ENCODE measurements around the gene GOLGA7B.

The GOLGA7B gene

DNA sequence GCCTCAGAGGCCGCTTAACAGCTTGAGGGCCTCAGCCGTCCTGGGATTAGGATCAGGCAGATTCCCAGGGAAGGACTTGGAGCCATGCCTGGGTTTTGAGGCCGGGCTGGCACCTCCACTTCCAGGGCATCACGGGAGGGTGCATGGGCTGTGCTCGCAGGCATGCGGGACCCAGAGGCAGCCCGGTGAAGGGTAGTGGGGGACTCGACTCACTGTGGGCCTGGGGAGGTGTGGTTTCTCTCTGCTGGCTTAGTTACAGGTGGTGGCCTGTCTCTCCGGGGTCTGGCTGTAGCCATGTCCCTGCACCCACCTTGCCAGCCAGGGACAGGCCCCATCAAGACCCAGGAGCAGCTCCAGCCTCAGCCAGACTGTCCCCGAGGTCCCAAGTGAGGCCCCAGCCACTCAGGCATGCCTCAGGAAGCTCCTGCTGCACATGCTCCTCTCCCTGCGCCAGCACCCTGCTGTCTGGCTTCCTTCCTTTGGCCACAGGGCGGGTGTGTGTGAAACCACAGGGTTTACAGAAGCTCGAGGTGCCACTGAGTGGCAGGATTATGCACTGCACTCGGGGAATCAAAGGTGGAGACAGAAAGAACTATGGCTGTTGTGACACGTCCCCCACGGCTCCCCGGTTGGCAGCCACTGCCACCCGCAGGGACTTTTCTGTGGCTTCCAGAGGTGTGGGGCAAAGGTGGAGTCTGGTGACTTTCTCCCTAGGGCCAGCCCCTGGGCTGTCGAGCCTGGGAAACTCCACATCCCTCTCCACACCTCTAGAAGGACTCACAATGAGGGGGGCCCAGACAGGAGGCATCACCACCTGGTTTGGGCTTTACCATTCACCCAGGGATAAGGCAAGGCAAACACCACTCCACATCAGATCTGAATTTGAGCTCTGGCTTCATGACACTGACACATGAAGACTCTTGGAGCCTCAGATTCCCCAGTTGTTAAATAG is 19.7 kb downstream of the GOLGA7B start:
- peak; percentile 53 for DNase-seq

DNA sequence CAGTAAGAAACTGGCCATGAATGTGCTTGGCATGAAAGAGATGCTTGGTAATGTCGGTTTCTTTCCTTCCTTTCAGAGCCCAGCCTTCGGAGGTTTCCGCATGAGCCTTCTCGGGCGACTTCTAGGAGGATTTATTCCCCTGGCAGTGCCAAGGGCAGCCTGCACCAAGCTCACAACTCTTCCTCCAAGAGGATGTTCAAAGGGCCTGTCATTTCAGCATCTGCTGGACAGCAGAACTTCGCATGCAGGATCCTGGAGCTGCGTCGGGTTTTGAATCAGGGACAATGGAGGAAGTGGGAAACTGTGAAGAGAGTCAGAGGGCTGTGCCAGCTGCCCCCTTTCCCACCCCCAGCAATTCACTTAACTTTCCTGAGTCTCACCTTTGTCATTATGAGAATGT is 21.3 kb downstream of the GOLGA7B start:
- DNase-seq, result no peak

DNA sequence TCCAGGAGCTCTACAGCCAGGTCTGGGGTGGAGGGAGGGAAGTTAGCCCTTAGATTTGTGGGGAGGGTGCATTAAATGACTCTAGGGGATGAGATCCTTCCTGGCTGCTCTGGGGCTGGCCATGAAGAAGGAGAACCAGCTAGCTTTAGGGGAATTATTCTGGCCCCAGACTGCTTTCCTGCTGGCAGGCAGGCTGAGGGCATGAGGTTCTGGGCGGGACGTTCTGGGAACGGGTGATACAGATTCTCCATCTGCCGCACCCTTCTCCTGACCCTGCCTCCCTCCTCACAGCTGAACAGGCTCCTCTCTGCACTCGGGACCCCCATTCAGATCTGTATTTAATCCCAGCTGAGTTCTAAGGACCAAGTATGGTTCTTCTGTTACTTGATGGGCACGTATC is 23.9 kb downstream of the GOLGA7B start:
- no peak for DNase-seq

DNA sequence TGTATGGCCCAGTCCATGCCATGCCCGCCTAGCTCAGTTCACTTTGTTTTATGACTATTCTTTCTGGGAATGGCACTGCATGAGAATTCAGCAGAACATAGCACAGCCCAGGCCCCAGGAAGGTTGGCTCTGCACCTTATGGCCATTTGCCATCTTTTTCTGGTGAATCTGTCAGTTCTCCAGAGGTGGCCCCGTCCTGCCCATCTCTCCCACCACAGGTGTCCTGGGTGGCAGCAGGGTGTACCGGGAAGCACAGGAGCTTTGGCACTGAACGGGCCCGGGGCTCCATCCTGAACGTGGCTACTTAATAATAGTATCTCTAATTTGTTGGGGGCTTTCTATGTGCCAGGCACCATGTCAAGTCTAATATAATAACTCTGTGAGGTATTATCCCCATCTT is 24.7 kb downstream of the GOLGA7B start:
- DNase-seq, result no peak

DNA sequence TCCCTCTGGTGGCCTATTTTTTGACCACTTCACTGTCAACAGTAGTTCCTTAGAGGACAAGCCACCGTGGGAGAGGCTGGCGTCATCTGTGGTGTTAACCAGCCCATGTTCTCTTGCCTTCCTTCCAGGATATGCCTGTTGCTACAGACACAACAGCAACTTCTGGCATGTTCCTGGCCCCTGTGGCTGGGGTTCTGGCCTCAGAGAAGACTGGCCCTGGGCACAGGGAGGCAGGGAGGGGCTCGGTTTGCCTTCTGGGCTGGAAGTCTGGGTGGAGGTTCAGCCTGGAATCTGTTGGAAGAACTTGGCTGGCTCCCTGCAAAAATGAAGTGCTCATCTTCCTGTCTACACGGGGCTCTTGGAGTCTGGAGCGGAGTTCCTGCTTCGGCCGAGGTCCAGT is 25.7 kb downstream of the GOLGA7B start:
- no peak for DNase-seq

DNA sequence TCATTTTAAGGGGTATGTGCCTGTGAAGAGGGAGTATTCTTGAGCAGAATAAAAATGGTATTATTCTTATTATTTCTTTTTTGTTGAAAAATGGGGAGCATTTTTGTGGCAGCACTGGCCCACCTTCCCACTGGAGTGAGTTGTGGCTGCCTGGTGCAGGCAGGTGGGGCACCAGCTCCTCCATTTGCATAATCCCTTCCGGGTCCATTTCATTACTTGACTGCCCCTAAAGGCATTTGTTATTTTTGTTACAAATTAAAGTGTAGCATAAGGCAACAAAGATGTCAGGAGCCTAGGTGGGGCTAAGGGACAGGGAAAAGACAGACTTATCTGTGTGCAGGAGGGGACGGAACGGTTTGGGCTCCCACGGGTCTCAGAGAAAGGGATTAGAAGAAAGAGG is 26.8 kb downstream of the GOLGA7B start:
- no peak for DNase-seq

DNA sequence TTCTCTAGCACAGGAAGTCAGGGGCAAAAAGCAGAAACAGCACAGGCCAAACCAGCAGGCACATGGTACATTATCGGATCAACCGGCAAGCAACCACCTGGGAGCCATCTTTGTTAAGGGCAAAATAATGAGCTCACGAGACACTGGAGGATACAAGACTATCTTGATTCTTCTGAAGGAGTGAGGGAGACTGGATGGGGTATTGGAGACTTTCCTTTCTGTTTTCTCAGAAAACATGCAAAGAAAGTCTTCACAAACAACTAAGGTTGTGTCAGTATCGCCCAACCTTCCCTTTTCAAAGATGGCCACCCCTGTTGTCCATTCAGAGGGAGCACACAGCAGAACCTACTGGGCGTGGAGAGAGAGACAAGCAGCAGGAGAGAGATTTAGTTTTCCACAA is 29.6 kb downstream of the GOLGA7B start:
- DNase-seq, result no peak

DNA sequence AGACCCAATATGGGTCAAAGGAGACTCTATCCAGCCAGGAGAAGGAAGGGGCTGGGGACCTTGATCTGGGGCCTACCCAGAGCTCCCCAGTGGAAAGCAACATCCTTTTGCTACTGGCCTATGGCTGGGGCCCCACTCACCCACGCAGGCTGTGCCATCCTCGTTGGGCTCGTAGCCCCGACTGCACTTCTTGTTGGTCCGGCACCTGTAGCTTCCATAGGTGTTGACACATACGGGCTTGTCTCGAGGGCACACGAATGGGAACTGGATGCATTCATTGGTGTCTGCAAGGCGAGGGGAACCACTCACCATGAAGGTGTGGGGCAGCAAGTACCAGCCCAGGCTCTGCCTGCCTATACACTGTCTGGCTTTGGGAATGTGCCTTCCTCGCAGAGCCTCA is 30.5 kb downstream of the GOLGA7B start:
- DNase-seq, result no peak

DNA sequence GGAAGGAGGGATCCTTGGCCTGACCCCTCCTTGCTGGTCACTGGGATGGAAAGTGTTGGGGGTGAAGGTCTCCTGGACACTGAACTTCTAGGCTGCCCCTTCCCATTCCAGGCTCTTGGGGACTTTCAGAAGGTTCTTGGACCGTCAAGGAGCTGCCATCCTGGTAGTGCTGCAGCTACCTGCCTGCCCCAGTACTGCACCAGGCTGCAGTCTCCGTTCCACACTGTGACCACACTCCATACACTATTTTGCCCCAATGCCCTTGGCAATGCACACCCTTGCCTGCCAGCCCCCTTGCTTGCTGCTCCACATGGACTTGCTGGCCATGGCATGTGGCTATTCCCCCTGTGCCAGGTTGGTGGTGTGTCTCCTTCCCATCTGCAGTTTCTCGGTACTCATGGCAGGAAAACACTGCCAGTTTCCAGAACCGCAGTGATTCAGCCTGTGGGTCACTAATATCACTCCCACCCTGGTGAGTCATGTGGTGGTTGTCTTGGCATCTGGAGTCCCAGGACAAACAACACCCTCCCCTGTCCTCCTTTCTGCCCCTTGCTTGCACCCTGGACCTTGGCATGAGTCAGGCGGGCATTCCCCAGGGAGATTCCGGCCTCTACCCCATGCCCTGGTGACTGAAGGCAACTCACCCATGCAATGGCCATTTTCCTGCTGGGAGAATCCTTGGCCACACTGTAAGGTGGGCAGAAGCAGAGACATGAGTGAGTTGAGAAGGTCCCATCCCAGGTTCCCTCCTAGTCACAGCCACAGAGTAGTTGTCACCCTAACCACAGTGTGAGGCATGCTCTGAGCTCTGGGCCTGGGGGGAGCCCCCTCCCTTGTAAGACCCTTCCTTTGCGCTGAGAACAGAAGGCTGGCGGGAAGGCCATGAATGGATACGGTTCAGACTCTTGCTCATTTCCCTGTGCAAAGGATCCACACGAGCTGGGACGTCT is 32.8 kb downstream of the GOLGA7B start:
- no peak for DNase-seq

DNA sequence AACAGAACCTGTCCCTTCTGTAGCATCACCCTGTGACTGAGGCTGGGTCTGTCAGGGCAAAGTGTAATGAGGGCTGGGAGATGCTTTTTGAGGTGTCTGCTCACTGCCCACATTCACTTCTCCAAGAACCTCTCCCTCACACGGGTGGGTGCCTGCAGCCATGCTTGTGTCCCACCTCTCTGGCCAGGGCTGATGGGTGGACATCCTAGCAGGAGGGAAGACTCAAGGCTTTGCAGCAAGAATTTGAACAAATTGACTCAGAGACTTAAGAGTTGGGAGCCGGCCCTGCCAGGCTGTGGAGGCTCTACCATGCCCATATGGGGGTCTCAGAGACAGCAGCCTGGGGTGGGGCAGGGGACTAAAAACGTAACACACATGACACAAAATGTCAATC is 33.4 kb downstream of the GOLGA7B start:
- no peak for DNase-seq

DNA sequence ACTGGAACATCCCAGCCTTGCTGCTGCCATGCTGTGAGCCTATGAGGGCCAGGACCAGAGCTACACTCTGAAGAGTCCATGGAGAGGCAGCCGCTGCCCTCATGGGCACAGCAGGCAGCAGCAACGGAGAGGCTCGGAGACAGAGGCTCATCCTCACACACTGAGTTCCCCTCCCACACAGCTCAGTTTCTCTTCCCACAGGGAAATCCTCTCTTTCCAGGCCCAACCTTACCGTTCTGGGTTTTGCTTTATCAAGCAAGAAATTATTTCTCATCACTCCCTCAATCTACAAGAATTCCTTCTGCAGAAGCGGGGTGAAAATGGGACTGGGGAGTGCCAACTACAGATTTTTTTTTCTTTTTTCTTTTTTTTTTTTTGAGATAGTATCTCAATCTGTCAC is 36.6 kb downstream of the GOLGA7B start:
- no peak for DNase-seq

DNA sequence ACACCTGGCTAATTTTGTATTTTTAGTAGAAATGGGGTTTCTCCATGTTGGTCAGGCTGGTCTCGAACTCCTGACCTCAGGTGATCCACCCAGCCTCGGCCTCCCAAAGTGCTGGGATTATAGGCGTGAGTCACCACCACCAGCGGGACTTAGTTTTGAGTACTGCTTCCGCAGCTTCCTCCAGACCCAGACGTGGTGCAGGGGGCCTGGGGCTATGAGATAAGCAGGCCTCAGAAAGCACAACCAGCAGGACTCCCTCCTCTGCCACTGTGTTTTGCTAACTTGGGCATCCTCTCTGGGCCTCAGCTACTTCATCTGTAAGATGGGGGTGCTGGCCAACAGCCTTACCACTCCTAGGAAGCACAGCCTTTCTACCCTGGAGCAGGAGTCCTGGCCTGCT is 37.8 kb downstream of the GOLGA7B start:
- DNase-seq, result no peak

DNA sequence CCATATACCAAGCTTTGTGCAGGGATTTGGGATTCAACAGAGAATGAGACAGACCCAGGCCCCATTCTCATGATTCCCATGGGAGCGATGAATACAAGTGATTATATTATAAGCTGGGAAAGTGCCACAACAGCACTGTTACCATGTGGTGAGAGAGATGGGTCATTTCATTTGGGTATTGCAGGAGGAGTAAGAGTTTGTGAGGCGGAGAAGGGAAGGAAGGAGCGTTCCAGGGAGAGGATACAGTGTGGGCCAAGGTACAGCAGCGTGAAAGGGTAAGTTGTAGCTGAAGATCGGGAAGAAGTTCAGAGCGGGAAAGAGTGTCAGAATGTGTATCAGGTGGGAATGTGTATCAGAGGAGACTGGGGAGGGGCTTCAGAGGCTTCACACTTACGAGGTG is 38.5 kb downstream of the GOLGA7B start:
- no peak for DNase-seq

DNA sequence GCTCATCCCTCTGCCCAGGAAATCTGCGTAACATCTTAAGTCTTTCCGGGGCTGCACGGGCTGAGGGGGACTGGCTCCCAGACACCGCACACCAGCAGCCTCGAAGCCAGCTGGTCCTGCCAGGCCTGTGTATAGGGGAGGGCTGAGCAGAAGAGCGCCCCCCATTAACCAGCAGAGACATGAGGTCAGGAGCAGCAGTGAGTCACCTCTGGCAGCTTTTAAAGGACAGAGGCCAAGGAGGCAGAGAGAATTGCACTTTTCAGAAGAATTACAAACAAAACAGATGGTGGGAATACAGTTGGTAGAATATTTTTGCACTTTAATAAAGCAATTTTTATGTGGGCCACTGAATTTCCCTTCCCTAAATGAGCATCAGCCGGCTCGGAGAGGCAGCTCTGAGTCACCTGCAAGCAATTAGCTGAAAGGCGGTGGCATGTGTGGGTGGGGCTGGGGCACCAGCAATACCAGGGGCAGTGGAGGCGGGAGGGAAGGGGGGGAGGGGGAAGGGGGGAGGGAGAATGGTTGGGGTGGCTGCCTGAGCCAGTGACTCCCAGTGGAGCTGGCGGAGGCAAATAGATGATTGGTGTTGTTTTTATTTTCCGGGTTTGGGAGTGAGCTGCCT is 39.1 kb downstream of the GOLGA7B start:
- peak; percentile 50 for DNase-seq

DNA sequence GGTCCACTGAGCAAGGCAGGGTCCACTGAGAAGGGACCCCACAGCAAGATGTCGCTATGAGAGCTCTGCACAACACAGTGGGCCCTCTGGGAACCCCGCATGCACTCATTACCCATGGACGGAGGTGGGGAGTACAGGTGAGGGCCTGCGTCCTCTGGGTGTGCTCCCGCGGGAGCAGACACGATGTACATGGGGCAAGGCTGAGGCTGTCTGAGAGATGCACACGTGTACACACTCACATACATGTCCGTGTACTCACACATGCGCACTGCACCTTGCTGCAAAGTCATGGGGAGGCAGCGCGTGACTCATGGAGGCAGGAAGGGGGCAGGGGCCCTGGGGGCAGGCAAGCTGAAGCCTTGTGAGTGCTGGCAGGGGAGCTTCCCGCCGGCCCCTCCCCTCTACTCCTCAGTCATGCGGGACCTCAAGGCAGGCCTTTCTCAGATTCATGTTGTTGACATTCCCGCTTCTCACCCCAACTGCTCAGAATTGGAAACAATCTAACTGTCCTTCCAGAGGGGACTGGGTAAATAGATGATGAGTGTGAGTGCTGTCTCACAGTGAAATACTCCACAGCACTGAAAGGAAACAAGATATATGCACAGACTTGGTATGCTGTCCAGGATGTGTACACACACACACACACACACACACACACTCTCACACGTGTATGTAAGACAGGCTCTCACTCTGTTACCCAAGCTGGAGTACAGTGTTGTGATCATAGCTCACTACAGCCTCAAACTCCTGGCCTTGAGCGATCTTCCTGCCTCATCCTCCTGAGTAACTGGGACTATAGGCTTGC is 40.0 kb downstream of the GOLGA7B start:
- DNase-seq, result no peak

DNA sequence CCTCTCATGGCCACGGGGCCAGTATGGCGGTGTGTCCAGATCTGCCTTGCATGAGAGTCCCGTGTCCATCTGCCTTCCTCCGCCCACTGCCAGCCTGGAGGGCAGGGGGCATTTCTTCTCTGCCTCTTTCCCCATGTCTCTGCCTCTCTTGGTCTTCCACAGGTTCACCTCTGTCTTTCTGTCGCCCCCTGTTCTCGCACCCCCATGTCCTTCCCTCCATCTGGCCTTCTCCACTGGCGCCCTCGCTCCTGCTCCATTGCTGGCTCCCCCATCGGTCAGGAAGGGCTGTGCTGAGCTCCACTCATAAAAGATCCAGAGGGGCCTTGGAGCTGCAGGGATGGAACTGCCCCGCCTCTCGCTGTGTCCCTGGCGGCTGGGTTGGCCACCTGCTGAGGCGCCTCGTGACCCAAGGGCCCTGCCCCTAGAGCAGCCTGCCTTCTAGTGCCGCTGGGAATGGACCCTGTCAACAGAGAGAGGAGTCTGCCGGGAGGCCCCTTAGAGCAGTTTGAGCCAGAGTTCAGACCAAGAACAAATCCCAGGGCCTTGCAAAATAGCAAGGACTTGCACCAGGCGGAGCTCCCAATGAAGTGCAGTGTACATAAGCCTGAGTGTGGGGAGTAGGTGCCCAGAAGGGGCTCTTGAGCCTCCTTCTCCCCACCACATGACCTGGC is 42.0 kb downstream of the GOLGA7B start:
- no peak for DNase-seq

DNA sequence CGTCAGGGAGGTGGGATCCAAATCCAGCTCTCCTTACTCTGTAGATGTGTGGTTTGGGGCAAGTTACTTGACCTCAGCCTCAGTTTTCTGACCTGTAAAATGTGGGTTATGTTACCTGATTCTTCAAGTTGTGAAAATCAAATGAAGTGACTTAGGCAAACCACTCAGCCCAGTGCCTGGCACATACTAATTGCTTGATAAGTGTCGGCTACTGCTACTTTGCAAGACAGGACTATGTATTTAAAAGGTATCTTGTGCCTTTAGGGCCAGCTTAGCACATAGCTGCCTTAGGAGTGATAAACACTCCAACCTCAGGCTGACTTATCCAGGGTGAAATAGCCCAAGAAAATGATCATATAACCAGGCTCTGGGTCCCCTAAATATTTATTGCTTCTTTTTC is 42.9 kb downstream of the GOLGA7B start:
- no peak for DNase-seq

DNA sequence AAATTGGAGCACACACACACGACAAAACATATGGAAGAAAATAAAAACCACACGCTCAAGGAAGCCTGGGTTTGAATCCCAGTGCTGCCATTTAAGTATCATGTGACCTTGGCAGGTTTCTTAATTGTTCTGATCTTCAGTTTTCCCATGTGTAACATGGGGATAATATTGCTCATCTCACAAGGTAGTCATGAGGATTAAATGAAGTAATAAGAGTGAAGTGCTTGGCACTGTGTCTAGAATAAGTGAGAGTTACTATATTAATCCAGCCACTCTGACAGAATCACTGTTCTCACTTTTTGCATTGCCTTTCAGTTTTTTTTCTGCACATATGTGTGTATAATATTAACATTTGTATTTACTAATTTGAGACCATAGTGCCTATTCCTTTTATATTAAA is 43.3 kb downstream of the GOLGA7B start:
- DNase-seq, result no peak

DNA sequence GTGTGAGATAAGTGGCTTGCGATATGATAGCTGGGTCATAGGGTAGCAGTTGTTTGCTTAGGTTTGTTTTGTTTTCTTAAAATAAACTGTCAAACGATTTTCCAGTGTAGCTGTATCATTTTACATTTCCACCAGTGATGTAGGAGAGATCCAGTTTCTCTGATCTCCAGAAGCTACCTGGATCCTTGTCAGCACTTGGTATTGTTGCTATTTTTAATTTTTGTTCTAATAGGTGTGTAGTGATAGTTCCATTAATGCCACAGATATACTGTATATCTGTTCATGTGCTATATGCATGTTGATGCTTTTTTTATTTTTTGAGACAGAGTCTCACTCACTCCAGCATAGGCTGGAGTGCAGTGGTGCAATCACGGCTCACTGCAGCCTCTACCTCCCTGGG is 44.4 kb downstream of the GOLGA7B start:
- DNase-seq, result no peak

DNA sequence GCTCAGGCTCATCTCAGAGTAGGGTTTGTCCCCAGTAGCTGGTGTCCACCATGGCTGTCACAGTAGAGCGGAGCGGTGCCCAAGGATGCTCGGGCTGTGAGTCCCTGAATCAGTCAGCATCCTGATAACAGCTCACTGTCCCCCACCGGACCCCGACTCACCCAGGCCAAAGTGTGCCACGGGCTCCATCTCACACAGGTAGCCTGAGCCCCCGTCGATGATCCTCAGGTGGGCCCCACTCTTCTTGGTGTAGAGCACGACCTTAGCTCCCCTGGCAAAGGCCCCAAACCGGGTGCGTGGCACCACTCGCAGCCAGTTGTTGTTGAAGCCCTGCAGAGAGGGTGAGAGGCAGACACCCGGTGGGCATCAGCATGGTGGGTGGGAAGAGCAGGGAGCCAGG is 45.4 kb downstream of the GOLGA7B start:
- no peak for DNase-seq

DNA sequence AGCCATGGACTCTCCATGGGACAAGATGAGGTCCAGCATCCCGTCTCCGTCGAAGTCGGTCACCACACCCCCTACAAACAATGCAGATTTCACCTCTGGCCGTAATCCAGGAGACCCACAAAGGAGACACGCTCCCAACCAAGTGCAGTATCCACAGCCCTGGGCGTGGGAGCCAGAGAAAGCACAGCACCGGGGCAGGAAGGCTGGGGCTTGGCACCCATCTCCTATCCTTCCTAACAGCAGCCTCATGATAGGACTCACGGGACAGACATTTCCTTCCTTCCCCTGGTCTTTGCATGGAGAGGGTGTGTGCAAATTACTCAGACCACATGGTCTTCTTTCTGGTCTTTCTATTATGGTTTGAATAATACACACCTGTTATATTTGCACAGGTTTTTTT is 46.3 kb downstream of the GOLGA7B start:
- no peak for DNase-seq

DNA sequence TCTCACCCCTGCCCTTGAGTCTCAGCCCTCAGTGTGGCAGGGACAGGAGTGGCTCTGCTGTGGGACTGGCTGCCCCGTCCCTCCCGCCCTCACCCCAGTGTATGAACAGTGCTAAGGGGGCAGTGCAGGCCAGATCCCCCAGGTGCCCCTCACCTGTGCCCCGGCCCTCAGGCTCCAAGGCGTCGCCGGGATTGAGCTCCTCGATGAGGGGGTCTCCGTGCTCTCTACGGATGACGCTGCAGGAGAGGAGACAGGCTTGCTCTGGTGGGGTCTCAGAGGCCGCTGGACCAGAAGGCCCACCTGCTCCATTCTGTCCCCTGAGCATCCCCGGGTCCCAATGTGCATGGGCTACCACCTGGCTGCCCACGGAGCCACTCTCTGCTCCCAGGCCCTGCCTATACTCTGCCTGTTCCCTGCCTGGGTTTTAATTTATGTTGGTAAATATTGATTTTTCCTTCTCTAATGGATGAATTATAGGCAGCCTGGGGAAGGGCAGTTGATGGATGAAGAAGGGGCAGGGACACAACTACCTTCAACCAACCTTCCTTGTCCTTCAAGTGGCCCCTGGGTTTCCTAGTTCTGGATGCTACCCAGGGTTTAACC is 47.2 kb downstream of the GOLGA7B start:
- no peak for DNase-seq
